ENCODE data around the gene SH3GL1. TPM values are rescaled to one million over a fixed set of nuclear protein-coding genes. Genes with fewer than 3 reads are reported as not detected.

Gene SH3GL1
- polyA plus RNA-seq, 1 donor (not counting 4 experiments of a cell fraction or from before 2014, with no cell fraction given), result 47.4 TPM

- Histone ChIP-seq H2AFZ (ENCODE audit: control insufficient read depth, low read length) (no peak overlapping the region), H3K27ac (ENCODE audit: control insufficient read depth, insufficient read depth, low read length) (no peak overlapping the region), H3K27me3 (ENCODE audit: control insufficient read depth, extremely low read depth, insufficient read depth, low read length) (no peaks in the 10 kb centered on the region), H3K79me2 (ENCODE audit: control insufficient read depth, insufficient read depth, low read length) (no peaks in the 10 kb centered on the region), H3K4me3 (ENCODE audit: control insufficient read depth in 2 of 3, extremely low read depth in 1 of 3, insufficient read depth in 2 of 3, low read depth in 1 of 3, low read length in 3 of 3) (no peak overlapping the region), H3K9ac (ENCODE audit: control insufficient read depth, extremely low read depth, insufficient read depth, low read length) (no peak overlapping the region), H3K9me3 (ENCODE audit: control insufficient read depth, low read depth, low read length) (no peaks in the 10 kb centered on the region), H3K4me1 (ENCODE audit: control insufficient read depth, extremely low read depth, insufficient read depth, low read length) (peaks cover 5% of the 10 kb centered on the region), H4K20me1 (ENCODE audit: control insufficient read depth, extremely low read depth, insufficient read depth, low read length) (no peaks in the 10 kb centered on the region), H3K36me3 (ENCODE audit: control insufficient read depth in 2 of 2, extremely low read depth in 1 of 2, insufficient read depth in 2 of 2, low read length in 2 of 2) (peaks cover 56 to 58% of the 10 kb centered on the region in 2 experiments), H3K4me2 (ENCODE audit: control insufficient read depth, extremely low read depth, insufficient read depth, low read depth, low read length) (no peak overlapping the region), H3K9me1 (ENCODE audit: control insufficient read depth, extremely low read depth, insufficient read depth, low read length) (no peaks in the 10 kb centered on the region)
- DNase-seq (ENCODE audit: low read depth, low spot score), result no peak
- no peak for FAIRE-seq
- no peak for TF ChIP-seq CTCF (optimal IDR thresholded peaks at IDR 0.05 in 1 of 3, IDR thresholded peaks at IDR 0.05 in 1 of 3, conservative IDR thresholded peaks at IDR 0.05 in 1 of 3; ENCODE audit: extremely low read depth in 1 of 3, insufficient read depth in 2 of 3, low read length in 3 of 3)
- TF ChIP-seq EZH2 (IDR thresholded peaks at IDR 0.05; ENCODE audit: low read length), result no peak
- dilution Hi-C loops (cut with MboI; ENCODE audit: extremely low pct_ligation_motif_present, low sequenced_read_pairs), result no loop called here
These were observed 47.2 kb upstream of the SH3GL1 start for GRCh38 chr19:4447327-4448146.

- Histone ChIP-seq H3K36me3 (ENCODE audit: control insufficient read depth in 2 of 2, extremely low read depth in 1 of 2, insufficient read depth in 2 of 2, low read length in 2 of 2) (peaks cover 50 to 55% of the 10 kb centered on the region in 2 experiments), H4K20me1 (ENCODE audit: control insufficient read depth, extremely low read depth, insufficient read depth, low read length) (no peaks in the 10 kb centered on the region)
These were observed 46.4 kb upstream of the SH3GL1 start for GRCh38 chr19:4446704-4447200.

More at GRCh38 chr19:4446704-4447200, 46.4 kb upstream of the SH3GL1 start:
- Histone ChIP-seq H3K9me1 (ENCODE audit: control insufficient read depth, extremely low read depth, insufficient read depth, low read length) (no peaks in the 10 kb centered on the region), H3K79me2 (ENCODE audit: control insufficient read depth, insufficient read depth, low read length) (no peaks in the 10 kb centered on the region), H3K27ac (ENCODE audit: control insufficient read depth, insufficient read depth, low read length) (no peak overlapping the region), H3K4me2 (ENCODE audit: control insufficient read depth, extremely low read depth, insufficient read depth, low read depth, low read length) (no peak overlapping the region), H3K4me1 (ENCODE audit: control insufficient read depth, extremely low read depth, insufficient read depth, low read length) (peaks cover 5% of the 10 kb centered on the region), H3K9me3 (ENCODE audit: control insufficient read depth, low read depth, low read length) (no peaks in the 10 kb centered on the region), H3K27me3 (ENCODE audit: control insufficient read depth, extremely low read depth, insufficient read depth, low read length) (no peaks in the 10 kb centered on the region), H3K9ac (ENCODE audit: control insufficient read depth, extremely low read depth, insufficient read depth, low read length) (no peak overlapping the region), H3K4me3 (ENCODE audit: control insufficient read depth in 2 of 3, extremely low read depth in 1 of 3, insufficient read depth in 2 of 3, low read depth in 1 of 3, low read length in 3 of 3) (no peak overlapping the region), H2AFZ (ENCODE audit: control insufficient read depth, low read length) (no peak overlapping the region)
- TF ChIP-seq EZH2 (IDR thresholded peaks at IDR 0.05; ENCODE audit: low read length), result no peak
- TF ChIP-seq CTCF (optimal IDR thresholded peaks at IDR 0.05 in 1 of 3, IDR thresholded peaks at IDR 0.05 in 1 of 3, conservative IDR thresholded peaks at IDR 0.05 in 1 of 3; ENCODE audit: extremely low read depth in 1 of 3, insufficient read depth in 2 of 3, low read length in 3 of 3), result no peak
- FAIRE-seq (no peak), DNase-seq (ENCODE audit: low read depth, low spot score) (no peak)
- dilution Hi-C loops (cut with MboI; ENCODE audit: extremely low pct_ligation_motif_present, low sequenced_read_pairs), result no loop called here

Data from keratinocyte (primary cell).